Neuronal stem cell (in vitro differentiated cells): ENCODE data around the gene SLMAP.

Experiments used
- DNase-seq: peaks from one replicate; pipeline ENCODE4 v3.0.0-alpha.2; 2013; ENCODE audit warnings: low spot score
- H2AFZ ChIP-seq: one replicate; pipeline ENCODE4 v1.6.1; 2013; ENCODE audit warnings: mild to moderate bottlenecking, low read length, inconsistent platforms
- H2AK5ac ChIP-seq: 2 replicates; pipeline ENCODE4 v1.6.1; 2013; ENCODE audit warnings: low read depth, mild to moderate bottlenecking, inconsistent platforms, low read length, moderate library complexity, mixed read lengths
- H2BK120ac ChIP-seq: 2 replicates; pipeline ENCODE4 v1.6.1; 2013; ENCODE audit warnings: low read depth, mild to moderate bottlenecking, inconsistent platforms, low read length, moderate library complexity, mixed read lengths
- H2BK12ac ChIP-seq: one replicate; pipeline ENCODE4 v1.6.1; 2013; ENCODE audit warnings: low read length, inconsistent platforms
- H2BK15ac ChIP-seq: 2 replicates; pipeline ENCODE4 v1.6.1; 2013; ENCODE audit warnings: mild to moderate bottlenecking, low read length, inconsistent platforms, mixed read lengths
- H2BK5ac ChIP-seq: one replicate; pipeline ENCODE4 v1.6.1; 2013; ENCODE audit warnings: inconsistent platforms, mild to moderate bottlenecking, low read length, moderate library complexity
- H3K14ac ChIP-seq: one replicate; pipeline ENCODE4 v1.6.1; 2013; ENCODE audit warnings: low read length, inconsistent platforms
- H3K18ac ChIP-seq: 2 replicates; pipeline ENCODE4 v1.6.1; 2013; ENCODE audit warnings: low read length, inconsistent platforms
- H3K23ac ChIP-seq: 2 replicates; pipeline ENCODE4 v1.6.1; 2013; ENCODE audit warnings: low read depth, mild to moderate bottlenecking, mixed read lengths, low read length, inconsistent platforms; ENCODE audit not compliant: poor library complexity
- H3K27ac ChIP-seq: replicated peaks from 3 replicates; pipeline ENCODE4 v1.5.1; 2013; ENCODE audit warnings: low read length, inconsistent platforms
- H3K27me3 ChIP-seq, 3 experiments: 2 replicates each; pipeline ENCODE4 v1.6.1; 2013; ENCODE audit warnings: low read length in 3 of 3, mild to moderate bottlenecking in 2 of 3, inconsistent platforms in 1 of 3, low read depth in 1 of 3, mixed read lengths in 1 of 3, moderate library complexity in 1 of 3; ENCODE audit not compliant: control insufficient read depth in 3 of 3, insufficient read depth in 3 of 3
- H3K36me3 ChIP-seq, 2 donors: replicated peaks in 1 of 2; 2 replicates each; pipeline ENCODE4 v1.6.1; 2013; ENCODE audit warnings: low read length in 2 of 2; ENCODE audit not compliant: control insufficient read depth in 2 of 2, insufficient read depth in 2 of 2
- H3K4ac ChIP-seq: 2 replicates; pipeline ENCODE4 v1.6.1; 2013; ENCODE audit warnings: inconsistent platforms, mild to moderate bottlenecking, low read length, moderate library complexity
- H3K4me1 ChIP-seq, 2 donors: 1 replicate in 1 of 2; 2 replicates in 1 of 2; pipeline ENCODE4 v1.6.1; 2013; ENCODE audit warnings: low read length in 2 of 2, low read depth in 1 of 2; ENCODE audit not compliant: control insufficient read depth in 2 of 2, insufficient read depth in 1 of 2
- H3K4me2 ChIP-seq: one replicate; pipeline ENCODE4 v1.6.1; 2013; ENCODE audit warnings: mild to moderate bottlenecking, low read length, inconsistent platforms; ENCODE audit not compliant: insufficient read depth, poor library complexity, severe bottlenecking
- H3K4me3 ChIP-seq, 2 donors: 2 replicates each; pipeline ENCODE4 v1.5.1; 2013; ENCODE audit warnings: low read length in 2 of 2, mild to moderate bottlenecking in 2 of 2, inconsistent platforms in 1 of 2, moderate library complexity in 1 of 2
- H3K79me1 ChIP-seq: one replicate; pipeline ENCODE4 v1.6.1; 2013; ENCODE audit warnings: low read depth, mild to moderate bottlenecking, inconsistent platforms, low read length, moderate library complexity
- H3K9ac ChIP-seq: one replicate; pipeline ENCODE4 v1.6.1; 2013; ENCODE audit warnings: mild to moderate bottlenecking, low read depth, low read length, inconsistent platforms; ENCODE audit not compliant: poor library complexity
- H3K9me3 ChIP-seq, 2 donors: replicated peaks in 1 of 2; 2 replicates each; pipeline versions ENCODE3 to v1.6.1; 2013; ENCODE audit warnings: low read length in 2 of 2, mild to moderate bottlenecking in 2 of 2, inconsistent platforms in 1 of 2, low read depth in 1 of 2, mixed read lengths in 1 of 2, moderate library complexity in 1 of 2; ENCODE audit not compliant: control insufficient read depth in 2 of 2, insufficient read depth in 1 of 2
- H4K8ac ChIP-seq: one replicate; pipeline ENCODE4 v1.6.1; 2013; ENCODE audit warnings: low read depth, mild to moderate bottlenecking, inconsistent platforms, low read length, moderate library complexity
- H4K91ac ChIP-seq: one replicate; pipeline ENCODE4 v1.6.1; 2013; ENCODE audit warnings: low read length, low read depth, mild to moderate bottlenecking, inconsistent platforms; ENCODE audit not compliant: poor library complexity
- WGBS, 2 donors: extraction: QIAGEN DNeasy Blood & Tissue Kit; methylation state at CpG; one replicate each; pipeline ENCODE4 v1.1.7; 2013; ENCODE audit warnings: missing lambda C conversion rate in 2 of 2, mixed read lengths in 1 of 2; ENCODE audit not compliant: insufficient read length in 2 of 2, insufficient replicate concordance in 1 of 2; ENCODE audit errors: extremely low coverage in 2 of 2; 5-methylcytosine and 5-hydroxymethylcytosine counted together

The SLMAP gene

DNA sequence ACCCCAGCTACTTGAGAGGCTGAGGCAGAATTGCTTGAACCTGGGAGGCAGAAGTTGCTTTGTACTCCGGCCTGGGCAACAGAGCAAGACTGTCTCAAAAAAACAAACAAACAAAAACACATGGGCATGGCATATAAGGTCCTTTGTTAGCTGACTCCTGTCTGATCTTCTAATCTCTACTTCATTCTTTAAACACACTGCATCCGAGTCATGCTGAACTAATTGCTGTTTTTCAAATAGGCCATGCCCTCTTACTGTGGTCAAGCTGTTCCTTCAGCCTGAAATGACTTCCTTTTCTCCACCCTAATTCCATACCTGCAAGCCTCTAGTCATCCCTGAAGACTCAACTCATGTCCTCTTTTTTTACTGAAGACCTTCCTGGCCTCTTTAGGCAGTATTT is 22.3 kb upstream of the SLMAP start:
- DNase-seq = no peak
- H3K79me1 ChIP-seq = no peaks in the 10 kb centered on the region
- H3K27me3 ChIP-seq = peaks cover 0 to 3% (median 0%) of the 10 kb centered on the region in 3 experiments
- no peaks in the 10 kb centered on the region for H3K9me3 ChIP-seq
- H3K4me2 ChIP-seq = no peak overlapping the region
- H2BK15ac ChIP-seq = no peak overlapping the region
- no peak overlapping the region for H3K4me3 ChIP-seq
- H2BK12ac ChIP-seq = no peak overlapping the region
- H2BK5ac ChIP-seq = no peak overlapping the region
- H3K18ac ChIP-seq = no peak overlapping the region
- no peak overlapping the region for H3K9ac ChIP-seq
- WGBS, 2 donors = no CpG with 5 or more reads among the region's 2 CpGs
- no peak overlapping the region for H3K4ac ChIP-seq
- H3K14ac ChIP-seq = no peak overlapping the region
- no peaks in the 10 kb centered on the region for H3K36me3 ChIP-seq
- H3K4me1 ChIP-seq = no peaks in the 10 kb centered on the region
- H4K8ac ChIP-seq = no peak overlapping the region
- no peak overlapping the region for H2AFZ ChIP-seq
- H2AK5ac ChIP-seq = no peak overlapping the region
- no peak overlapping the region for H4K91ac ChIP-seq
- H2BK120ac ChIP-seq = no peak overlapping the region
- H3K27ac ChIP-seq = no peak overlapping the region
- no peak overlapping the region for H3K23ac ChIP-seq

- WGBS, 2 donors = no CpG with 5 or more reads among the region's 2 CpGs
- Histone ChIP-seq H3K14ac (no peak overlapping the region), H3K4me3 (no peak overlapping the region), H3K4me2 (no peak overlapping the region), H2BK12ac (no peak overlapping the region), H2BK15ac (no peak overlapping the region), H3K27me3 (peaks cover 0 to 3% (median 0%) of the 10 kb centered on the region in 3 experiments), H3K4me1 (no peaks in the 10 kb centered on the region), H3K79me1 (no peaks in the 10 kb centered on the region), H2AFZ (no peak overlapping the region), H2BK5ac (no peak overlapping the region), H4K8ac (no peak overlapping the region), H4K91ac (no peak overlapping the region), H3K36me3 (no peaks in the 10 kb centered on the region), H2AK5ac (no peak overlapping the region), H3K4ac (no peak overlapping the region), H3K18ac (no peak overlapping the region), H3K27ac (no peak overlapping the region), H2BK120ac (no peak overlapping the region), H3K23ac (no peak overlapping the region), H3K9me3 (no peaks in the 10 kb centered on the region), H3K9ac (no peak overlapping the region)
- no peak for DNase-seq
Observed at GRCh38 chr3:57735405-57735804, 20.7 kb upstream of the SLMAP start.

- peaks cover 0 to 3% (median 0%) of the 10 kb centered on the region in 3 experiments for H3K27me3 ChIP-seq
- no peak for DNase-seq
Observed at GRCh38 chr3:57737840-57738239, 18.3 kb upstream of the SLMAP start.

GRCh38 chr3:57738391-57738790 is 17.7 kb upstream of the SLMAP start:
- no peak overlapping the region for H3K23ac ChIP-seq
- no peak overlapping the region for H3K4me3 ChIP-seq
- no peak overlapping the region for H2AFZ ChIP-seq
- no peak overlapping the region for H2BK120ac ChIP-seq
- DNase-seq = no peak
- no peaks in the 10 kb centered on the region for H3K4me1 ChIP-seq
- H3K27me3 ChIP-seq = peaks cover 0 to 3% (median 0%) of the 10 kb centered on the region in 3 experiments
- H2BK15ac ChIP-seq = no peak overlapping the region
- H3K9me3 ChIP-seq = no peaks in the 10 kb centered on the region
- no peak overlapping the region for H3K14ac ChIP-seq
- no peak overlapping the region for H2BK5ac ChIP-seq
- H3K4ac ChIP-seq = no peak overlapping the region
- H3K4me2 ChIP-seq = no peak overlapping the region
- no peak overlapping the region for H3K27ac ChIP-seq
- H3K9ac ChIP-seq = no peak overlapping the region
- H4K91ac ChIP-seq = no peak overlapping the region
- H2AK5ac ChIP-seq = no peak overlapping the region
- no peaks in the 10 kb centered on the region for H3K79me1 ChIP-seq
- no peak overlapping the region for H3K18ac ChIP-seq
- H4K8ac ChIP-seq = no peak overlapping the region
- H2BK12ac ChIP-seq = no peak overlapping the region
- no peaks in the 10 kb centered on the region for H3K36me3 ChIP-seq
- no CpG with 5 or more reads among the region's 5 CpGs for WGBS, 2 donors

More at GRCh38 chr3:57737840-57738239, 18.3 kb upstream of the SLMAP start:
- Histone ChIP-seq H3K4ac (no peak overlapping the region), H3K9ac (no peak overlapping the region), H2AFZ (no peak overlapping the region), H3K9me3 (no peaks in the 10 kb centered on the region), H2BK12ac (no peak overlapping the region), H3K4me2 (no peak overlapping the region), H2BK5ac (no peak overlapping the region), H3K18ac (no peak overlapping the region), H2BK15ac (no peak overlapping the region), H2AK5ac (no peak overlapping the region), H3K4me1 (no peaks in the 10 kb centered on the region), H4K91ac (no peak overlapping the region), H3K36me3 (no peaks in the 10 kb centered on the region), H3K79me1 (no peaks in the 10 kb centered on the region), H2BK120ac (no peak overlapping the region), H3K14ac (no peak overlapping the region), H4K8ac (no peak overlapping the region), H3K4me3 (no peak overlapping the region), H3K27ac (no peak overlapping the region), H3K23ac (no peak overlapping the region)
- WGBS, 2 donors = no CpG with 5 or more reads among the region's 7 CpGs
